ENCODE results near the gene SPC24. TPM values are rescaled to one million over a fixed set of nuclear protein-coding genes. Genes with fewer than 3 reads are reported as not detected.

Gene SPC24
- 35.7 and 44.8 TPM in 2 replicates for total RNA-seq (2022)
- percentile 66 among the genes with signal in this experiment for Bru-seq, nascent RNA
- BruChase-seq, experiment 1, labeled RNA remaining after a 2-hour chase = percentile 72 among the genes with signal in this experiment
- BruChase-seq, experiment 2, labeled RNA remaining after a 6-hour chase = percentile 77 among the genes with signal in this experiment
- long read RNA-seq, partial matches to known transcripts = 0 of 2 reads
- long read RNA-seq, other reads (novel, unspliced or antisense) = 1 of 2 reads

DNA sequence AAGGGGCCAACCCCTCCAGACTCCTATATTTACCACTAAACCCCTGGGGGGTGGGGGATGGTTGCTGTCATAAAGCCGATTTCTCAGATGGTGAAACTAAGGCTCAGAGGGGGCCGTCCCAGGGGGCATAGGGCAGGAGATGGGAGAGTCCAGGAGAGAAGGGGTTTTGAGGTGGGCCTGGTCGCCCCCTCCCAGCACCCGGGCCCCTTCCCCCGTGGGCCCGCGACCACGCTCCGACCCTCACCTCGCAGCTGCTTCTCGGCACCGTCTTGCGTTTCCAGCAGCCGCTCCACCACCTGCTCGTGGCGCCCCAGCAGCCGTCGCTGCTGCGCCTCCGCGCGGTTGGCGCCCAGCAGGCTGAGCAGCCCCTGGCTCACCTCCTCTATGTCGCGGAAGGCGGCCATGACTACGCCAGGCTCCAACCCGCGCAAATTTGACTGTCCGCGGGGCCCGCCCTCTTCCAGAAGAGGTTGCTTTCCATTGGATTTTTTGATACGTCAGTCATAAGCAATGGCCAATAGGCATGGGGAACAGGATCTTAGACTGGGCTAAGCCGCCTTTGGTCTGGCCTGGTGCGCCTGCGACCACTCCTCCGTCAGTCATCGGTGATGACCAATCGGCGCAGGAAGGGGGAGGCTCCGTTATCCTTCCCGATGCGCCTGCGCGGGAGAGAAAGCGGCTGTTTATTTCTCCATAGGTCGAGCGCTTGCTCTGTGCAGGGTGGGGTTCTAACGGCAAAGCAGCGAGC, at the start of gene SPC24:
TSS of gene SPC24 (minus strand) at position 410 of the 748 bp plus-strand sequence. CDS start at position 404, 6 bp downstream.
- H3K27ac Mint-ChIP-seq (ENCODE audit: unreplicated experiment) = peak within 1 kb of the TSS; percentile 2
- H3K36me3 ChIP-seq (ENCODE audit: control insufficient read depth, insufficient read depth, low read length) = no peaks in the 10 kb centered on the region; the same call in 1 of the 2 replicates
- H3K27me3 ChIP-seq (replicated peaks; ENCODE audit: control insufficient read depth, insufficient read depth, low read length) = no peaks in the 10 kb centered on the region
- intact Hi-C loops (cut with micrococcal nuclease; ENCODE audit: unreplicated experiment) = loop anchor here (2.0 kb wide), 1 partner anchor 17 kb away; no protein-coding TSS in a partner anchor
- H3K36me3 Mint-ChIP-seq (ENCODE audit: insufficient read depth, unreplicated experiment) = peaks cover 22% of the 10 kb centered on the region
- no peaks in the 10 kb centered on the region for H3K9me3 ChIP-seq
- H3K4me1 Mint-ChIP-seq (ENCODE audit: low read depth, unreplicated experiment) = peaks cover 11% of the 10 kb centered on the region
- ChIA-PET CTCF (interaction anchor here (0.6 kb wide), 1 partner anchor 222 kb away, joined by 4 read pairs; no protein-coding TSS in a partner anchor), POLR2A (interaction anchor here (0.6 kb wide), 1 partner anchor 12 kb away, joined by 15 read pairs; no protein-coding TSS in a partner anchor)
- H3K4me1 ChIP-seq = peaks cover 9% of the 10 kb centered on the region; the same call in 1 of the 2 replicates
- H3K9me3 Mint-ChIP-seq (ENCODE audit: unreplicated experiment) = no peaks in the 10 kb centered on the region
- H3K4me3 Mint-ChIP-seq (ENCODE audit: unreplicated experiment) = peak within 1 kb of the TSS; percentile 73
- H3K27me3 Mint-ChIP-seq (ENCODE audit: insufficient read depth, unreplicated experiment) = no peaks in the 10 kb centered on the region
- no peak for TF ChIP-seq CTCF (IDR thresholded peaks at IDR 0.05; ENCODE audit: insufficient read depth in 1 of 2, low read depth in 1 of 2, low read length in 1 of 2, severe bottlenecking in 1 of 2, unreplicated experiment in 1 of 2)
- no TSS peak for BruUV-seq (replicated peaks)
- peak within 1 kb of the TSS; percentile 99 for H3K4me3 ChIP-seq (ENCODE audit: low read depth, low read length)
- peak; percentile 96 to 97 for DNase-seq

GRCh38 chr19:11204943-11205349, 49.4 kb upstream of the SPC24 start:
- intact Hi-C loops (cut with micrococcal nuclease; ENCODE audit: unreplicated experiment) = no loop called here
- H3K4me1 ChIP-seq = no peaks in the 10 kb centered on the region
- ChIA-PET CTCF (no interaction called here), POLR2A (no interaction called here)
- no peaks in the 10 kb centered on the region for H3K27me3 ChIP-seq (replicated peaks; ENCODE audit: control insufficient read depth, insufficient read depth, low read length)
- H3K36me3 Mint-ChIP-seq (ENCODE audit: insufficient read depth, unreplicated experiment) = peaks cover 17% of the 10 kb centered on the region
- no peak overlapping the region for H3K27ac Mint-ChIP-seq (ENCODE audit: unreplicated experiment)
- BruUV-seq (replicated peaks) = no TSS peak
- no peaks in the 10 kb centered on the region for H3K9me3 ChIP-seq
- no peaks in the 10 kb centered on the region for H3K9me3 Mint-ChIP-seq (ENCODE audit: unreplicated experiment)
- no peak overlapping the region for H3K4me3 Mint-ChIP-seq (ENCODE audit: unreplicated experiment)
- H3K27me3 Mint-ChIP-seq (ENCODE audit: insufficient read depth, unreplicated experiment) = no peaks in the 10 kb centered on the region
- TF ChIP-seq CTCF (IDR thresholded peaks at IDR 0.05; ENCODE audit: insufficient read depth in 1 of 2, low read depth in 1 of 2, low read length in 1 of 2, severe bottlenecking in 1 of 2, unreplicated experiment in 1 of 2) = no peak
- no peak for DNase-seq
- H3K4me1 Mint-ChIP-seq (ENCODE audit: low read depth, unreplicated experiment) = peaks cover 6% of the 10 kb centered on the region
- H3K36me3 ChIP-seq (ENCODE audit: control insufficient read depth, insufficient read depth, low read length) = no peaks in the 10 kb centered on the region; the same call in 1 of the 2 replicates
- H3K4me3 ChIP-seq (ENCODE audit: low read depth, low read length) = no peak overlapping the region

DNA sequence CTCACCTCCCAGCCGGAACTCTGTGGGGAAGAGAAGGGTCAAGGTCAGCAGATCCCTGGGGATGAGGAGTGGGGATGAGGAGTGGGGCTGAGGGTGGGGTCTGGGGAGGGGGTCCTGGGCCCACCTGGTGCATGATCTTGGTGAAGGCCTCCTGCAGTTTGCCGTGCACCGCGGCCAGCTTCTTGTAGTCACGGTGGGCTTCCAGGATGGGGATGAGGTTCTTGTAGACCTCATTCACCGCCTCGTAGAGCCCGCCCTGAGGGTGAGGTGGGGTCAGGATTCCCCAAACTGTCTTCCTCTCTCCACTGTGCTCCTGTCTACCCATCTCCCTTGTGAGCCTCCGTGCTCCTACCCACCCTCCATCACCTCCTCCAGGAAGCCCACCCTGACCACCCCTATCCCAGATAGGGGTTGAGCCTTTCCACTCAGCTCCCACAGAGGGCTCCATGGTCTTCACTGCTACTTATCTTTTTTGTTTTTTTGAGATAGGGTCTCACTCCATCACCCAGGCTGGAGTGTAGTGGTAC, 48.6 kb upstream of the SPC24 start:
- no peak for TF ChIP-seq CTCF (IDR thresholded peaks at IDR 0.05; ENCODE audit: insufficient read depth in 1 of 2, low read depth in 1 of 2, low read length in 1 of 2, severe bottlenecking in 1 of 2, unreplicated experiment in 1 of 2)
- Histone ChIP-seq H3K36me3 (ENCODE audit: control insufficient read depth, insufficient read depth, low read length) (no peaks in the 10 kb centered on the region; the same call in 1 of the 2 replicates), H3K9me3 (no peaks in the 10 kb centered on the region), H3K4me3 (ENCODE audit: low read depth, low read length) (no peak overlapping the region), H3K27me3 (replicated peaks; ENCODE audit: control insufficient read depth, insufficient read depth, low read length) (no peaks in the 10 kb centered on the region), H3K4me1 (no peaks in the 10 kb centered on the region)
- Mint-ChIP-seq H3K9me3 (ENCODE audit: unreplicated experiment) (no peaks in the 10 kb centered on the region), H3K4me1 (ENCODE audit: low read depth, unreplicated experiment) (peaks cover 6% of the 10 kb centered on the region), H3K36me3 (ENCODE audit: insufficient read depth, unreplicated experiment) (peaks cover 24% of the 10 kb centered on the region), H3K27me3 (ENCODE audit: insufficient read depth, unreplicated experiment) (no peaks in the 10 kb centered on the region), H3K27ac (ENCODE audit: unreplicated experiment) (no peak overlapping the region), H3K4me3 (ENCODE audit: unreplicated experiment) (no peak overlapping the region)
- no peak for DNase-seq
- intact Hi-C loops (cut with micrococcal nuclease; ENCODE audit: unreplicated experiment) = no loop called here
- POLR2A ChIA-PET = no interaction called here
- no TSS peak for BruUV-seq (replicated peaks)
- CTCF ChIA-PET = interaction anchor here (0.6 to 0.8 kb wide), 2 partner anchors 34 to 78 kb away, joined by 3 to 4 read pairs; no protein-coding TSS in a partner anchor
